GM18858 (cell line): ENCODE results near the gene MTHFS.

Source experiments
- ATAC-seq: cut with Tn5 transposase; IDR thresholded peaks from one replicate; pipeline ENCODE4 v1.9.1; 2021; ENCODE audit not compliant: unreplicated experiment

The MTHFS gene

GRCh38 chr15:79881254-79881653 is 15.6 kb downstream of the MTHFS start:
- ATAC-seq: no peak

- ATAC-seq: no peak
Measured at GRCh38 chr15:79878078-79878705, 18.6 kb downstream of the MTHFS start.

GRCh38 chr15:79875213-79875612 is 21.6 kb downstream of the MTHFS start:
- ATAC-seq: no peak

- ATAC-seq: no peak
Measured at GRCh38 chr15:79874242-79874641, 22.6 kb downstream of the MTHFS start.

- no peak for ATAC-seq
Measured at GRCh38 chr15:79872358-79873017, 24.3 kb downstream of the MTHFS start.

- ATAC-seq: no peak
Measured at GRCh38 chr15:79868554-79868953, 28.3 kb downstream of the MTHFS start.

- ATAC-seq: no peak
Measured at GRCh38 chr15:79863886-79864285, 32.9 kb downstream of the MTHFS start.

GRCh38 chr15:79862191-79862590 is 34.6 kb downstream of the MTHFS start:
- no peak for ATAC-seq

GRCh38 chr15:79860661-79861060 is 36.2 kb downstream of the MTHFS start:
- ATAC-seq: no peak

- no peak for ATAC-seq
Measured at GRCh38 chr15:79858469-79858868, 38.3 kb downstream of the MTHFS start.

GRCh38 chr15:79853492-79854328 is 43.1 kb downstream of the MTHFS start:
- peak; percentile 76 for ATAC-seq

- ATAC-seq: no peak
Measured at GRCh38 chr15:79849789-79850188, 47.0 kb downstream of the MTHFS start.

GRCh38 chr15:79846539-79846938 is 50.3 kb downstream of the MTHFS start:
- ATAC-seq: no peak

GRCh38 chr15:79844221-79844620 is 52.6 kb downstream of the MTHFS start:
- ATAC-seq: no peak

- ATAC-seq: no peak
Measured at GRCh38 chr15:79837846-79838245, 59.0 kb downstream of the MTHFS start.

- ATAC-seq: no peak
Measured at GRCh38 chr15:79834495-79834894, 62.3 kb downstream of the MTHFS start.

GRCh38 chr15:79832367-79833120 is 64.3 kb downstream of the MTHFS start:
- ATAC-seq: no peak

GRCh38 chr15:79831604-79832003 is 65.2 kb downstream of the MTHFS start:
- no peak for ATAC-seq

GRCh38 chr15:79829950-79830349 is 66.9 kb downstream of the MTHFS start:
- ATAC-seq: no peak

GRCh38 chr15:79828447-79828846 is 68.4 kb downstream of the MTHFS start:
- ATAC-seq: no peak

- ATAC-seq: no peak
Measured at GRCh38 chr15:79826800-79827199, 70.0 kb downstream of the MTHFS start.
